ENCODE results near the gene ADGRG4.

Gene ADGRG4

DNA sequence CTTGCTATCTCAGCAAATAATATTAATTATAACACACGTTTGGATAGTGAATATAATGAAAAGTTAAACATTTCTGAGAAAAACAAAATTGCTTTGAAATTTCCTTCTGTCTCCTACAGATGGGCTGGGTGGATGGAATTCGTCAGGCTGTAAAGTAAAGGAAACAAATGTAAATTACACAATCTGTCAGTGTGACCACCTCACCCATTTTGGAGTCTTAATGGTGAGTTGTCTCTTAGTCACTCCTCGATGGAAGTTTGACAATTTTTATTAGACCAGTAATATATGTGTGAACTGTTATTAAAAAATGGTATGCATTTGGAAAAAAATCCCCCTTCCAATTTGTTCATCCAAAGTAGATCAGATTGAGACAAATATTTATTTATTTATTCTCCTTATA lies 94.5 kb downstream of the ADGRG4 start:
- H3K4me3 ChIP-seq (replicated peaks; ENCODE audit: low read depth, low read length): no peak overlapping the region
- TF ChIP-seq, protein P1, sequence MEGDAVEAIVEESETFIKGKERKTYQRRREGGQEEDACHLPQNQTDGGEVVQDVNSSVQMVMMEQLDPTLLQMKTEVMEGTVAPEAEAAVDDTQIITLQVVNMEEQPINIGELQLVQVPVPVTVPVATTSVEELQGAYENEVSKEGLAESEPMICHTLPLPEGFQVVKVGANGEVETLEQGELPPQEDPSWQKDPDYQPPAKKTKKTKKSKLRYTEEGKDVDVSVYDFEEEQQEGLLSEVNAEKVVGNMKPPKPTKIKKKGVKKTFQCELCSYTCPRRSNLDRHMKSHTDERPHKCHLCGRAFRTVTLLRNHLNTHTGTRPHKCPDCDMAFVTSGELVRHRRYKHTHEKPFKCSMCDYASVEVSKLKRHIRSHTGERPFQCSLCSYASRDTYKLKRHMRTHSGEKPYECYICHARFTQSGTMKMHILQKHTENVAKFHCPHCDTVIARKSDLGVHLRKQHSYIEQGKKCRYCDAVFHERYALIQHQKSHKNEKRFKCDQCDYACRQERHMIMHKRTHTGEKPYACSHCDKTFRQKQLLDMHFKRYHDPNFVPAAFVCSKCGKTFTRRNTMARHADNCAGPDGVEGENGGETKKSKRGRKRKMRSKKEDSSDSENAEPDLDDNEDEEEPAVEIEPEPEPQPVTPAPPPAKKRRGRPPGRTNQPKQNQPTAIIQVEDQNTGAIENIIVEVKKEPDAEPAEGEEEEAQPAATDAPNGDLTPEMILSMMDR (IDR thresholded peaks at IDR 0.05; ENCODE audit: low read depth, low read length, missing control alignments): no peak
- DNase-seq (ENCODE audit: extremely low read depth, low read depth): no peak

GRCh38 chrX:136397001-136397400 lies 96.2 kb downstream of the ADGRG4 start:
- no peak overlapping the region for H3K4me3 ChIP-seq (replicated peaks; ENCODE audit: low read depth, low read length)
- TF ChIP-seq, protein P1 (IDR thresholded peaks at IDR 0.05; ENCODE audit: low read depth, low read length, missing control alignments): no peak
- no peak for DNase-seq (ENCODE audit: extremely low read depth, low read depth)

GRCh38 chrX:136405126-136405525 lies 104.4 kb downstream of the ADGRG4 start:
- TF ChIP-seq, protein P1 (IDR thresholded peaks at IDR 0.05; ENCODE audit: low read depth, low read length, missing control alignments): no peak
- H3K4me3 ChIP-seq (replicated peaks; ENCODE audit: low read depth, low read length): no peak overlapping the region
- no peak for DNase-seq (ENCODE audit: extremely low read depth, low read depth)

DNA sequence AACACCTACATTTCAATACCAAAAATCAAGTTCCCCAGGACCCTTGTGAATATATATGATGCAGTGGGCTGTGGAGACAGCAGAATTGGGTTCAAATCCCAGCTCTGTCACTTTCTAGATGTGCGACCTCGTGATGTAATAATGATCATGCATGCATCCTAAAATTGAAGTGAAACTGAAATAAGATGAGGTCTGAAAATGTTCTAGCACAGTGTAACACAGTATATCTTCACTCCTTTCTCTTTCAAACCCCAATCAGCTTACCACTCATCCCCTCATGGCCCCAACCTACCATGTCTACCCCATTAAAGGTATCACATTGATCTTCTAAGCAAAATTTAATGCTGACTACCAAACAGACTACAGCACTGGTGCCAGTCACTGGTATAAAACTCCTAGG lies 117.0 kb downstream of the ADGRG4 start:
- TF ChIP-seq, protein P1 (IDR thresholded peaks at IDR 0.05; ENCODE audit: low read depth, low read length, missing control alignments): no peak
- DNase-seq (ENCODE audit: extremely low read depth, low read depth): no peak
- H3K4me3 ChIP-seq (replicated peaks; ENCODE audit: low read depth, low read length): no peak overlapping the region

- no peak for DNase-seq (ENCODE audit: extremely low read depth, low read depth)
- no peak overlapping the region for H3K4me3 ChIP-seq (replicated peaks; ENCODE audit: low read depth, low read length)
- TF ChIP-seq, protein P1 (IDR thresholded peaks at IDR 0.05; ENCODE audit: low read depth, low read length, missing control alignments): no peak
Observed at GRCh38 chrX:136421338-136421737, 120.6 kb downstream of the ADGRG4 start.

GRCh38 chrX:136423724-136424123 lies 123.0 kb downstream of the ADGRG4 start:
- TF ChIP-seq, protein P1 (IDR thresholded peaks at IDR 0.05; ENCODE audit: low read depth, low read length, missing control alignments): no peak
- DNase-seq (ENCODE audit: extremely low read depth, low read depth): no peak
- no peak overlapping the region for H3K4me3 ChIP-seq (replicated peaks; ENCODE audit: low read depth, low read length)

- H3K4me3 ChIP-seq (replicated peaks; ENCODE audit: low read depth, low read length): no peak overlapping the region
- no peak for DNase-seq (ENCODE audit: extremely low read depth, low read depth)
- TF ChIP-seq, protein P1 (IDR thresholded peaks at IDR 0.05; ENCODE audit: low read depth, low read length, missing control alignments): no peak
Observed at GRCh38 chrX:136425996-136426395, 125.2 kb downstream of the ADGRG4 start.
